Central memory CD4-positive, alpha-beta T cell (primary cell): ENCODE results near the gene ACTN1.

Experiments used
- DNase-seq: peaks from one replicate; pipeline ENCODE4 v3.0.0; 2022

The ACTN1 gene

GRCh38 chr14:68884031-68885030 lies 94.8 kb downstream of the ACTN1 start:
- DNase-seq: no peak

GRCh38 chr14:68882235-68882634 lies 96.9 kb downstream of the ACTN1 start:
- DNase-seq: no peak

- DNase-seq: no peak
Measured at GRCh38 chr14:68881396-68881795, 97.7 kb downstream of the ACTN1 start.

GRCh38 chr14:68880581-68881105 lies 98.5 kb downstream of the ACTN1 start:
- DNase-seq: no peak

GRCh38 chr14:68879841-68880575 lies 99.1 kb downstream of the ACTN1 start:
- no peak for DNase-seq

GRCh38 chr14:68879321-68879781 lies 99.8 kb downstream of the ACTN1 start:
- no peak for DNase-seq

- no peak for DNase-seq
Measured at GRCh38 chr14:68878908-68879307, 100.2 kb downstream of the ACTN1 start.

GRCh38 chr14:68877993-68878575 lies 101.0 kb downstream of the ACTN1 start:
- no peak for DNase-seq

GRCh38 chr14:68876976-68877375 lies 102.1 kb downstream of the ACTN1 start:
- no peak for DNase-seq

- DNase-seq: no peak
Measured at GRCh38 chr14:68874746-68875155, 104.4 kb downstream of the ACTN1 start.

- no peak for DNase-seq
Measured at GRCh38 chr14:68873376-68873775, 105.7 kb downstream of the ACTN1 start.

- no peak for DNase-seq
Measured at GRCh38 chr14:68871392-68871791, 107.7 kb downstream of the ACTN1 start.

- DNase-seq: no peak
Measured at GRCh38 chr14:68866991-68867533, 112.0 kb downstream of the ACTN1 start.

- DNase-seq: no peak
Measured at GRCh38 chr14:68865542-68865941, 113.6 kb downstream of the ACTN1 start.

- DNase-seq: no peak
Measured at GRCh38 chr14:68864361-68864750, 114.7 kb downstream of the ACTN1 start.

GRCh38 chr14:68863610-68864360 lies 115.3 kb downstream of the ACTN1 start:
- no peak for DNase-seq

GRCh38 chr14:68862954-68863594 lies 116.0 kb downstream of the ACTN1 start:
- peak; percentile 35 for DNase-seq

GRCh38 chr14:68860771-68861170 lies 118.3 kb downstream of the ACTN1 start:
- no peak for DNase-seq

- no peak for DNase-seq
Measured at GRCh38 chr14:68857516-68858070, 121.5 kb downstream of the ACTN1 start.

- DNase-seq: no peak
Measured at GRCh38 chr14:68856572-68856971, 122.5 kb downstream of the ACTN1 start.

- DNase-seq: no peak
Measured at GRCh38 chr14:68854421-68854820, 124.7 kb downstream of the ACTN1 start.
